ENCODE data around the gene BCL7A. TPM values are rescaled to one million over a fixed set of nuclear protein-coding genes. Genes with fewer than 3 reads are reported as not detected.

Gene BCL7A
- total RNA-seq, 4 donors from 2014 or later, result 18.3 to 27.2 (median 22.7) TPM

DNA sequence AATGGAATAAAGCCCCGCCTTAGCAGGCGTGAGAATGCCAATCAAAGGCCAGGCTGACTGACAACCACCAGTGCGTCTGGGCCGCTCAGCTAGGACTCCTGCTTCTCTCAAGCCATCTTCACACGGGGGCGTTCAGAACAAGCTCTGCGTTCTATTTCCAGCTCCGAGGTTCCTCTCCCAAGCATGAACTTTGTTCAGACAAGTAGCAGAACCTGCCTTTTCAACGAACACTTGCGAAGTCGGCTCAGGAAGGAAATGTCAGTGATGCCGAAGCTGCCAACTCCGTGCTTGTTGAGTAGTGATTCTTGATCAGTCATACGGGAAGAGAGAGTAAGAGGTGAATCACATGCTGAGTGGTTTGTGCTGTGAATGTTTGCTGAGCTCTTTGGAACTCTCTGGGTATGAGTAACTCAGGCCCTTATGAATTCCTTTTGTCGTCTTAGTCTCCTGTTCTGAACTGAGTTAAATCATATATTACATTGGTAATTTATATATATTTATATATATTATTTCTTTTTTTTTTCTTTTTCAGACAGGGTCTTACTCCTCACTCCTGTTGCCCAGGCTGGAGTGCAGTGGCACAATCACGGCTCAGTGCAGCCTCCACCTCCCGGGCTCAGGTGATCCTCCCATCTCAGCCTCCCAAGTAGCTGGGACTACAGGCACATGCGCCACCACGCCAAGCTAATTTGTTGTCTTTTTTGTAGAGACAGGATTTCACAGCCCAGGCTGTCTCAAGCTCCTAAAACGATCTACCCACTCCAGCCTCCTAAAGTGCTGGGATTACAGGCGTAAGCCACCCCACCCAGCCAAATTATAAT is 29.4 kb upstream of the BCL7A start:
- no peaks in the 10 kb centered on the region for H3K9me3 ChIP-seq
- no peak overlapping the region for H3K4me3 ChIP-seq (replicated peaks in 1 of 3)
- no peaks in the 10 kb centered on the region for H3K27me3 ChIP-seq
- intact Hi-C loops (cut with DNase I), result no loop called here
- WGBS, 2 donors, result 45 to 52% methylated on average over 21 of the region's 21 CpGs
- peak overlapping the region; percentile 80 to 98 (median 91) for H3K27ac ChIP-seq
- H3K4me1 ChIP-seq, result peaks cover 3 to 10% of the 10 kb centered on the region in 2 donors
- peak in 1 of 2 donors; percentile 55 for TF ChIP-seq POLR2A (IDR thresholded peaks at IDR 0.05)
- TF ChIP-seq CTCF (IDR thresholded peaks at IDR 0.05), result no peak
- no peaks in the 10 kb centered on the region for H3K36me3 ChIP-seq
- peak; percentile 95 for DNase-seq

DNA sequence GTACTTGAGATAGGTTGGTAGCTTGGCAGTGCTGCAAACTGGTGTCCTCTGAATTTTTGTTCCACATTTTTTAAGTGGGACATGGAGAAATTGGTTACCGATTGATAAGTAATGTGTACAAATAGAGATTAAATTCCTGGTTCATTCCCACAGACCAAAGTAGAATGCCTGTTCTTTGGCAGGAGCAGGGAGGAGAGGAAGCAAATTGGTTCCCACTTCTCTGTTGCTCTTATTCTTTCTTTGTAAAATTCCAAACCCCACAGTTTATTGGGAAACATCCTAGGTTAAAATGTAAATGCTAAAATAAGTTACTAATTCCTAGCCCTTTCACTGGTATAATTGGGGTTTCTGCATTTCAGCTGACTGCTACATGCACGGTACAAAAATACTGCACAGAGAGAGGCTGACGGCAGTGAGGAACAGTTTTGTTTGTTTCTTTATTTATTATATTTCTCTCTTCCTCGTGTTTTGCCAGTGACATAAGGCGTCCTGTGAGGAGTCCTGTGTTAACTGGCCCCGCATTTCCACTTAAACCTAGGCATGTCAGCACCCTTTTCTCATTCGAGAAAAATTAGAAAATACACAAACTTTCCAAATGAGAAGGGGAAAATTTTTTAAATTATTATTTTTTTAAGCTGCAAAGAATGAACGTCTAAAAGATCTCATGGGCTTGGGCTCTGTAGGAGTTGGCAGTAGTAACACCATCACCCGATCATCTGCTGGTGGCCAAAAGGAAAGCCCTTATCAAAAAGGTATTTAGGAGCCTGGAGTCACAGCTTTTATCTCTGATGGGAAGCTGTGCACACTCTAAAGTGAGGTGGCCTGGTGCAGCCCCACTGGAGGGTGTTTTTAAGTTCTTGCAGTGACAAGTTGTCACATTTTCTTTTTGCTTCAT is 25.4 kb upstream of the BCL7A start:
- no peaks in the 10 kb centered on the region for H3K27me3 ChIP-seq
- peak; percentile 20 to 30 for DNase-seq
- H3K4me1 ChIP-seq, result peaks cover 3 to 10% of the 10 kb centered on the region in 2 donors
- no peaks in the 10 kb centered on the region for H3K36me3 ChIP-seq
- TF ChIP-seq CTCF (IDR thresholded peaks at IDR 0.05) (no peak), POLR2A (IDR thresholded peaks at IDR 0.05) (no peak)
- intact Hi-C loops (cut with DNase I), result no loop called here
- 66 to 69% methylated on average over 9 of the region's 9 CpGs for WGBS, 2 donors
- H3K4me3 ChIP-seq (replicated peaks in 1 of 3), result no peak overlapping the region
- no peaks in the 10 kb centered on the region for H3K9me3 ChIP-seq
- H3K27ac ChIP-seq, result no peak overlapping the region

DNA sequence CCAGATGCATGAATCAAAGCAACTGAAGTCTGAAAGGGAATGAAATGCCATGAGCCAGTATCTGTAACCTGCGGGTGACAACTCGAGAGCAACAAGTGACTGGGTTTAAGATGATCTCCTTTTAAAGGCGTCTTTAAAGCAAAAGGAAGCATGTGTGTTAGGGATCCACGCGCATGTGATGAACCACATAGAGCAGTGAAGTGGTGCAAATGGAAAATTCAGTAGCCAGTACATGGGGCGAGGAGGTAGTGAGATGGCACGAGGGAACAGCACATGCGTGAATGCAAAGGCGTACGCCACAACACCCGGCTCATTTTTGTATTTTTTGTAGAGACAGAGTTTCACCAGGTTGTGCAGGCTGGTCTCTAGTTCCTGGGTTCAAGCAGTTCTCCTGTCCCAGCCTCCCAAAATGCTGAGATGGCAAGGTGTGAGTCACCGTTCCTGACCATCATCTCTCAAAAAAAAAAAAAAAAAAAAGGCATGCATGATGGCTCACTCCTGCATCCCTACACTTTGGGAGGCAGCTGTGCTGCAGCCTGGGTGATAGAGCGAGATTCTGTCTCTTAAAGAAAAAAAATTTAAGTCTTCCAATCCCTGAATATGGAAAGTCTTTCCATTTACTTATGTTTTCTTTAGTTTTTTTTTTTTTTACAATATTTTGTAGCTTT is 24.6 kb upstream of the BCL7A start:
- intact Hi-C loops (cut with DNase I), result no loop called here
- 85 to 92% methylated on average over 13 of the region's 13 CpGs for WGBS, 2 donors

GRCh38 chr12:122001466-122002209 is 20.0 kb upstream of the BCL7A start:
- DNase-seq, result no peak
- H3K27ac ChIP-seq, result no peak overlapping the region
- intact Hi-C loops (cut with DNase I), result no loop called here

More for the DNA sequence above, 24.6 kb upstream of the BCL7A start:
- H3K27ac ChIP-seq, result no peak overlapping the region
- DNase-seq, result no peak
- TF ChIP-seq POLR2A (IDR thresholded peaks at IDR 0.05) (no peak), CTCF (IDR thresholded peaks at IDR 0.05) (no peak)
- H3K4me1 ChIP-seq, result peaks cover 3 to 4% of the 10 kb centered on the region in 2 donors
- no peaks in the 10 kb centered on the region for H3K9me3 ChIP-seq
- no peaks in the 10 kb centered on the region for H3K36me3 ChIP-seq
- H3K4me3 ChIP-seq (replicated peaks in 1 of 3), result no peak overlapping the region
- no peaks in the 10 kb centered on the region for H3K27me3 ChIP-seq

More at GRCh38 chr12:122001466-122002209, 20.0 kb upstream of the BCL7A start:
- no peaks in the 10 kb centered on the region for H3K9me3 ChIP-seq
- no peak for TF ChIP-seq CTCF (IDR thresholded peaks at IDR 0.05)
- no peak for TF ChIP-seq POLR2A (IDR thresholded peaks at IDR 0.05)
- WGBS, 2 donors, result 86 to 93% methylated on average over 17 of the region's 17 CpGs
- H3K36me3 ChIP-seq, result no peaks in the 10 kb centered on the region
- no peak overlapping the region for H3K4me3 ChIP-seq (replicated peaks in 1 of 3)
- no peaks in the 10 kb centered on the region for H3K4me1 ChIP-seq
- no peaks in the 10 kb centered on the region for H3K27me3 ChIP-seq
